IMR-90 (cell line): ENCODE results near the gene LSM7. TPM values are rescaled to one million over a fixed set of nuclear protein-coding genes. Genes with fewer than 3 reads are reported as not detected.

Experiments
- ATAC-seq: fragments of 200-7000 bp; cut with Tn5 transposase; 2 replicates; pipeline ENCODE4 v1.9.1; 2020; ENCODE audit warnings: low read depth, mild to moderate bottlenecking, moderate library complexity
- BruUV-seq: library from RNA; stranded (reverse); fragments of 400-500 nt; replicated peaks from 2 replicates; lab custom pipeline; 2021; lab: Mats Ljungman, UMichigan
- CTCF ChIA-PET: fragments of 300-600 bp; formaldehyde crosslinking; extraction: SDS; loops from one replicate; lab custom pipeline; 2021; ENCODE audit warnings: antibody characterized with exemption; lab: Yijun Ruan, JAX
- POLR2A ChIA-PET: fragments of 300-600 bp; sonication (Branson Sonifier 250); formaldehyde crosslinking; loops from one replicate; lab custom pipeline; 2022; ENCODE audit warnings: antibody characterized with exemption; ENCODE audit not compliant: unreplicated experiment; lab: Charles Lee
- DNase-seq: peaks from one replicate; pipeline ENCODE4 v3.0.0; 2013
- H2AFZ ChIP-seq: replicated peaks from 2 replicates; pipeline ENCODE3; 2013; ENCODE audit warnings: low read length, mild to moderate bottlenecking; ENCODE audit not compliant: poor library complexity
- H2AK5ac ChIP-seq: 2 replicates; pipeline ENCODE4 v1.6.1; 2013; ENCODE audit warnings: low read depth, low read length, inconsistent platforms
- H2AK9ac ChIP-seq: replicated peaks from 2 replicates; pipeline ENCODE3; 2013; ENCODE audit warnings: mild to moderate bottlenecking, low read depth, low read length, moderate library complexity; ENCODE audit not compliant: poor library complexity
- H2BK120ac ChIP-seq: 2 replicates; pipeline ENCODE4 v1.6.1; 2013; ENCODE audit warnings: low read depth, low read length, inconsistent platforms
- H2BK15ac ChIP-seq: 3 replicates; pipeline ENCODE4 v1.6.1; 2013; ENCODE audit warnings: low read depth, low read length, inconsistent platforms
- H2BK20ac ChIP-seq: 2 replicates; pipeline ENCODE4 v1.6.1; 2013; ENCODE audit warnings: low read depth, mild to moderate bottlenecking, inconsistent platforms, low read length, moderate library complexity
- H2BK5ac ChIP-seq: 2 replicates; pipeline ENCODE4 v1.6.1; 2013; ENCODE audit warnings: mild to moderate bottlenecking, low read depth, low read length, inconsistent platforms; ENCODE audit not compliant: poor library complexity, severe bottlenecking
- H3K14ac ChIP-seq: replicated peaks from 2 replicates; pipeline ENCODE4 v1.6.1; 2013; ENCODE audit warnings: low read depth, low read length, inconsistent platforms
- H3K18ac ChIP-seq: 2 replicates; pipeline ENCODE4 v1.6.1; 2013; ENCODE audit warnings: low read depth, low read length, control low read depth
- H3K23ac ChIP-seq: 2 replicates; pipeline ENCODE4 v1.6.1; 2013; ENCODE audit warnings: low read depth, low read length, inconsistent platforms
- H3K27ac ChIP-seq: 2 replicates; pipeline ENCODE4 v1.5.1; 2013; ENCODE audit warnings: mild to moderate bottlenecking, control low read depth, low read length; ENCODE audit not compliant: insufficient read depth
- H3K27me3 ChIP-seq: 2 replicates; pipeline ENCODE4 v1.6.1; 2013; ENCODE audit warnings: low read length; ENCODE audit not compliant: control insufficient read depth, insufficient read depth
- H3K36me3 ChIP-seq: 2 replicates; pipeline ENCODE4 v1.6.1; 2013; ENCODE audit warnings: low read length, mixed read lengths; ENCODE audit not compliant: control insufficient read depth, insufficient read depth
- H3K4ac ChIP-seq: 2 replicates; pipeline ENCODE4 v1.6.1; 2013; ENCODE audit warnings: low read depth, low read length, inconsistent platforms
- H3K4me1 ChIP-seq: 2 replicates; pipeline ENCODE4 v1.6.1; 2013; ENCODE audit warnings: low read length, mixed read lengths; ENCODE audit not compliant: control insufficient read depth, insufficient read depth
- H3K4me2 ChIP-seq: 2 replicates; pipeline ENCODE4 v1.6.1; 2013; ENCODE audit warnings: low read depth, mild to moderate bottlenecking, control low read depth, low read length, moderate library complexity
- H3K4me3 ChIP-seq: 2 replicates; pipeline ENCODE4 v1.5.1; 2013; ENCODE audit warnings: low read depth, mild to moderate bottlenecking, control low read depth, low read length, moderate library complexity; ENCODE audit not compliant: insufficient read depth
- H3K56ac ChIP-seq: 2 replicates; pipeline ENCODE4 v1.6.1; 2013; ENCODE audit warnings: low read length, inconsistent platforms; ENCODE audit not compliant: insufficient read depth; ENCODE audit errors: extremely low read depth
- H3K79me1 ChIP-seq, 2 experiments: 2 replicates each; pipeline ENCODE4 v1.6.1; 2013; ENCODE audit warnings: low read length in 2 of 2, inconsistent platforms in 1 of 2, low read depth in 1 of 2
- H3K9ac ChIP-seq: 2 replicates; pipeline ENCODE4 v1.6.1; 2013; ENCODE audit warnings: low read depth, low read length, control low read depth
- H3K9me1 ChIP-seq: 2 replicates; pipeline ENCODE4 v1.6.1; 2013; ENCODE audit warnings: low read length, inconsistent platforms; ENCODE audit not compliant: insufficient read depth
- H3K9me3 ChIP-seq: 2 replicates; pipeline ENCODE4 v1.6.1; 2013; ENCODE audit warnings: low read length; ENCODE audit not compliant: control insufficient read depth, insufficient read depth
- H4K20me1 ChIP-seq: 2 replicates; pipeline ENCODE4 v1.6.1; 2013; ENCODE audit warnings: low read length, inconsistent platforms; ENCODE audit not compliant: insufficient read depth
- H4K5ac ChIP-seq: 2 replicates; pipeline ENCODE4 v1.6.1; 2013; ENCODE audit warnings: mild to moderate bottlenecking, low read depth, low read length, control low read depth
- H4K8ac ChIP-seq, 2 experiments: 2 replicates each; pipeline ENCODE4 v1.6.1; 2013; ENCODE audit warnings: low read depth in 2 of 2, low read length in 2 of 2, control low read depth in 1 of 2, inconsistent platforms in 1 of 2
- H4K91ac ChIP-seq: 2 replicates; pipeline ENCODE4 v1.6.1; 2013; ENCODE audit warnings: low read depth, low read length, inconsistent platforms; ENCODE audit not compliant: insufficient read depth
- BHLHE40 ChIP-seq: fragments of 150-350 bp; IDR thresholded peaks from 2 replicates; pipeline ENCODE4 v1.6.1; 2016; ENCODE audit warnings: mild to moderate bottlenecking, low read depth, low read length
- CEBPB ChIP-seq: IDR thresholded peaks from 2 replicates; pipeline ENCODE4 v1.6.1; 2012; ENCODE audit warnings: low read depth, low read length, improper control_type of control experiment
- CHD1 ChIP-seq: IDR thresholded peaks from 2 replicates; pipeline ENCODE4 v1.6.1; 2012; ENCODE audit warnings: low read depth, low read length, improper control_type of control experiment
- ELK1 ChIP-seq: fragments of 150-350 bp; IDR thresholded peaks from 2 replicates; pipeline ENCODE4 v1.6.1; 2016; ENCODE audit warnings: low read depth, mild to moderate bottlenecking, low read length, moderate library complexity, borderline replicate concordance
- FOS ChIP-seq: fragments of 150-350 bp; IDR thresholded peaks from 2 replicates; pipeline ENCODE4 v1.6.1; 2016; ENCODE audit warnings: low read depth, low read length
- MAFK ChIP-seq: IDR thresholded peaks from 2 replicates; pipeline ENCODE4 v1.6.1; 2012; ENCODE audit warnings: low read depth, low read length, improper control_type of control experiment
- MAZ ChIP-seq: IDR thresholded peaks from 2 replicates; pipeline ENCODE4 v1.6.1; 2012; ENCODE audit warnings: low read depth, mild to moderate bottlenecking, low read length, improper control_type of control experiment, moderate library complexity, borderline replicate concordance
- MXI1 ChIP-seq: IDR thresholded peaks from 2 replicates; pipeline ENCODE4 v1.6.1; 2012; ENCODE audit warnings: low read depth, mild to moderate bottlenecking, low read length, moderate library complexity, borderline replicate concordance
- NFE2L2 ChIP-seq: fragments of 150-350 bp; IDR thresholded peaks from 2 replicates; pipeline ENCODE4 v1.6.1; 2016; ENCODE audit warnings: low read depth, mild to moderate bottlenecking, low read length
- POLR2A ChIP-seq: IDR thresholded peaks from 2 replicates; pipeline ENCODE4 v1.6.1; 2012; ENCODE audit warnings: mild to moderate bottlenecking, low read depth, low read length
- RFX5 ChIP-seq: IDR thresholded peaks from 2 replicates; pipeline ENCODE4 v1.8.0; 2012; ENCODE audit warnings: low read depth, mild to moderate bottlenecking, low read length, moderate library complexity
- SMC3 ChIP-seq: fragments of 150-350 bp; IDR thresholded peaks from 2 replicates; pipeline ENCODE4 v1.6.1; 2016; ENCODE audit warnings: low read depth, mild to moderate bottlenecking, antibody characterized with exemption, low read length, moderate library complexity
- USF2 ChIP-seq: fragments of 150-350 bp; IDR thresholded peaks from 2 replicates; pipeline ENCODE4 v1.6.1; 2017; ENCODE audit warnings: mild to moderate bottlenecking, antibody characterized with exemption, low read length, low read depth
- WGBS, 2 experiments: methylation state at CpG; one replicate each; pipeline versions ENCODE4 v1.1.5 to v1.1.7; 2013; ENCODE audit warnings: missing lambda C conversion rate in 2 of 2; ENCODE audit not compliant: insufficient read length in 1 of 2; ENCODE audit errors: extremely low coverage in 2 of 2; 5-methylcytosine and 5-hydroxymethylcytosine counted together
- dilution Hi-C: fragments of 300-500 bp; cut with HindIII; formaldehyde crosslinking; loops from one replicate; pipeline ENCODE4 v1.14.3; 2018; ENCODE audit warnings: low sequenced_read_pairs; ENCODE audit not compliant: unreplicated experiment
- in situ Hi-C: fragments of 300-500 bp; cut with MboI; formaldehyde crosslinking; loops from 3 replicates; pipeline ENCODE4 v1.14.3; 2019; ENCODE audit warnings: low sequenced_read_pairs, inconsistent platforms, mixed read lengths
- intact Hi-C: fragments of 100-400 bp; cut with micrococcal nuclease; formaldehyde crosslinking; loops from 2 replicates; pipeline ENCODE4 v1.10.0; 2022
- polyA plus RNA-seq, 3 experiments: library from polyadenylated mRNA; depleted of rRNA; stranded (reverse); fragments of >200 nt; gene quantifications; 2 replicates each; pipeline ENCODE4 v1.2.3, GENCODE V29; 2012; ENCODE audit warnings: low replicate concordance in 1 of 3
- total RNA-seq: library from RNA; depleted of rRNA; stranded (reverse); fragments of >200 nt; gene quantifications from 2 replicates; pipeline ENCODE4 v1.2.3, GENCODE V29; 2012
- TF ChIP-seq, protein P1 (sequence below): conservative IDR thresholded peaks from 2 replicates; pipeline ENCODE4 v1.5.1; 2012; ENCODE audit warnings: mild to moderate bottlenecking, low read depth, low read length, improper control_type of control experiment

The LSM7 gene
- total and polyA plus RNA-seq, 2 of the 4 experiments (the other 2 are of a cell fraction): 145 to 708 TPM

DNA sequence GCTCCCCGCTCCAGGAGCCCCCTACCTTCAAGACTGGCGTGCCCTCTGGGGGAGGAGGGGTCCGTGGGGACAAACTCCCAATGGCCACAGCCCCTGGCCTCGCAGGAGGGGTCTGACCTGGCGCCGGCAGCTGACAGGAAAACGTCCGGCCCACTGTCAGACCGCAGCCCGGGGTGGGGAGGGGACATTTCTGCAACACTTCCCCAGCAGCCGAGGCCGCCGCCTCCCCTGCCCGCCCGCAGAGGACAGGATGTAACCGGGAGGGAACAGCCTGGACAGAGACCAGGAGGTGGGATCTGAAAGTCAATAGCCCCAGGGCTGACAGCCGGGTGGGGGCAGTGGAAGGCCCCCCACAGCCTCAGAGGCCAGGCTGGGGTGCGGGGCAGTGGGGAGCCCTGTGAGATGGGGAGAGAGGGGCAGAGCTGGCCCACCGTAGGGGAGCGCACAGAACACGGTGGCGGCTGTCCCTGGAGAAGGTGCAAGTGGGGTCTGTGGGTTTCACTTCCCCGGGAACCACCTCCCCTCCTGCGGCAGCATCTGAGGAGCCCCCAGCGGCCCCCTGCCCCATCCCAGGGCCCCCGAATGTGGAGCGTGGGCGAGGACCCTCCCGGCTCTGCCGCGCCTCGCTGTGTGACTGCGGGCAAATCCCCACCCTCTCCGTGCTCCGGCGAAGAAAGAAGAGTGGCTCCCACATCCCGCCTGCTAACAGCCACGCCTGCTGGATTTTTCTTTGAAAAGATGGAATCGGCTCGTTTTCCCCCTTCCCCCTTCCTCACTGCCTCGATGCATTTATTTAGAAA lies 46.1 kb downstream of the LSM7 start, which contains the start of gene PEAK3:
Gene PEAK3 (minus strand): TSS at position 114 of the 800 bp plus-strand sequence. CDS start 1,244 bp downstream, outside the sequence.
- Histone ChIP-seq H3K56ac (no peak within 1 kb of the TSS), H3K23ac (0 out of 2 replicates have a peak within 1 kb of the TSS, but pooled peaks have one; percentile 25), H2BK20ac (no peak within 1 kb of the TSS), H4K91ac (peak within 1 kb of the TSS; percentile 41; the same call in 1 of the 2 replicates), H3K4me1 (peaks cover 7% of the 10 kb centered on the region), H3K4ac (peak within 1 kb of the TSS; percentile 37), H2BK15ac (no peak within 1 kb of the TSS), H2BK5ac (no peak within 1 kb of the TSS), H3K9me1 (no peaks in the 10 kb centered on the region), H3K18ac (no peak within 1 kb of the TSS), H3K36me3 (no peaks in the 10 kb centered on the region), H2AFZ (peak within 1 kb of the TSS; percentile 92), H4K5ac (peak within 1 kb of the TSS; percentile 44; the same call in 1 of the 2 replicates), H3K4me2 (peak within 1 kb of the TSS; percentile 68), H2AK9ac (peak within 1 kb of the TSS; percentile 91), H2BK120ac (peak within 1 kb of the TSS; percentile 41; the same call in 1 of the 2 replicates), H3K27me3 (peaks cover 11% of the 10 kb centered on the region), H3K79me1 (peaks cover 0 to under 1% of the 10 kb centered on the region in 2 experiments; a peak in 1 of 4 replicates), H3K14ac (0 out of 2 replicates have a peak within 1 kb of the TSS, but pooled peaks have one; percentile 33), H4K8ac (peak within 1 kb of the TSS; percentile 61 to 78; a peak in 3 of 4 replicates), H3K9me3 (no peaks in the 10 kb centered on the region), H3K27ac (peak within 1 kb of the TSS; percentile 52; the same call in 1 of the 2 replicates), H4K20me1 (peaks cover under 1% of the 10 kb centered on the region), H2AK5ac (peak within 1 kb of the TSS; percentile 78; the same call in 1 of the 2 replicates), H3K4me3 (no peak within 1 kb of the TSS), H3K9ac (peak within 1 kb of the TSS; percentile 32; the same call in 1 of the 2 replicates)
- WGBS, 2 experiments: 13% methylated on average over 15 of the region's 41 CpGs; no CpG with 5 or more reads in 1 of the 2 experiments
- no TSS peak for BruUV-seq
- intact Hi-C loops (no loop called here), in situ Hi-C loops (no loop called here), dilution Hi-C loops (no loop called here)
- CTCF ChIA-PET: no interaction called here
- POLR2A ChIA-PET: no interaction called here
- ATAC-seq (peak; percentile 85), DNase-seq (peak; percentile 24)
- TF ChIP-seq CEBPB (no peak), POLR2A (no peak), FOS (no peak), MAZ (no peak; the same call in 1 of the 2 replicates), RFX5 (no peak), BHLHE40 (no peak), ELK1 (no peak), USF2 (no peak), MXI1 (no peak), NFE2L2 (no peak), CHD1 (no peak), MAFK (no peak), SMC3 (no peak)
- TF ChIP-seq, protein P1, sequence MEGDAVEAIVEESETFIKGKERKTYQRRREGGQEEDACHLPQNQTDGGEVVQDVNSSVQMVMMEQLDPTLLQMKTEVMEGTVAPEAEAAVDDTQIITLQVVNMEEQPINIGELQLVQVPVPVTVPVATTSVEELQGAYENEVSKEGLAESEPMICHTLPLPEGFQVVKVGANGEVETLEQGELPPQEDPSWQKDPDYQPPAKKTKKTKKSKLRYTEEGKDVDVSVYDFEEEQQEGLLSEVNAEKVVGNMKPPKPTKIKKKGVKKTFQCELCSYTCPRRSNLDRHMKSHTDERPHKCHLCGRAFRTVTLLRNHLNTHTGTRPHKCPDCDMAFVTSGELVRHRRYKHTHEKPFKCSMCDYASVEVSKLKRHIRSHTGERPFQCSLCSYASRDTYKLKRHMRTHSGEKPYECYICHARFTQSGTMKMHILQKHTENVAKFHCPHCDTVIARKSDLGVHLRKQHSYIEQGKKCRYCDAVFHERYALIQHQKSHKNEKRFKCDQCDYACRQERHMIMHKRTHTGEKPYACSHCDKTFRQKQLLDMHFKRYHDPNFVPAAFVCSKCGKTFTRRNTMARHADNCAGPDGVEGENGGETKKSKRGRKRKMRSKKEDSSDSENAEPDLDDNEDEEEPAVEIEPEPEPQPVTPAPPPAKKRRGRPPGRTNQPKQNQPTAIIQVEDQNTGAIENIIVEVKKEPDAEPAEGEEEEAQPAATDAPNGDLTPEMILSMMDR: no peak
